Stimulated activated CD4-positive, alpha-beta T cell treated with anti-CD3 and anti-CD28 coated beads, Interleukin-12 subunit alpha, Interleukin-12 subunit beta, amount 100 ng/mL, for 24 hours (primary cell): ENCODE results near the gene CNDP2.
A peak's percentile ranks its signal among the peaks of the same experiment; 100 is the strongest.

Experiments
- DNase-seq, 2 experiments: peaks; one replicate each; pipeline ENCODE4 v3.0.0-alpha.2; 2020; ENCODE audit warnings: low read depth in 2 of 2

CNDP2 gene

GRCh38 chr18:74472312-74472711 lies 23.9 kb upstream of the CNDP2 start:
- DNase-seq: no peak

DNA sequence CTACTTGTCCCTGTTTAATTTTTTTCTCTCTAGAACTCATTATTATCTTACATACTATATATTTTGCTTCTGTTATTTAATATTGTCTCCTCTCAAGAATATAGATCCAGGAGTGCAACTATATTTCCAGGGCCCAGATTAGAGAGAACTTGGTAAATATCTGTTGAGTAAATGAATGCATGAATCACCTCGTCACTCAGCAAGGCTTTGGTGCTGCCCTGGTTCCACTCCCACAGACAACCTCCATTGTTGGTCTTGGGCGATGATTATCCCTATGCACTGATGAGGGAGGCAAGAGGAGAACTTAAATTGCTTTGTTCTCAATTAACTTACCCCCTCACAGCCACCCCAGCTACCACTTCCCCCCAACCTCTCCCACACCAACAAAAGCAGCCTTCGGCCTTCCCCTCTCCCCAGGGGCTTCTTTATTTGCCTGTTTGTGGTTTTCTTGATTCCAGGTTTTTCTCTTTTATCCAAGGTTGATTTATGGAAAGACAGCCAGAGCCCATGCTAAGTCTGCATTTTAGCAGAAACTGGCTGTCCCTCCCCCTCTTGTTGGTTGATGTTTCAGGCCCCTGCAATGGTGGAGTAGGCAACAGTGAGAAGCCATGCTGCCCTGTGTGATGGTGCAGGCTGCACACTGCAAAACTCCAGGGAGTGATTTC lies 22.1 kb upstream of the CNDP2 start:
- no peak for DNase-seq

- DNase-seq: no peak
Measured at GRCh38 chr18:74476140-74476539, 20.0 kb upstream of the CNDP2 start.

DNA sequence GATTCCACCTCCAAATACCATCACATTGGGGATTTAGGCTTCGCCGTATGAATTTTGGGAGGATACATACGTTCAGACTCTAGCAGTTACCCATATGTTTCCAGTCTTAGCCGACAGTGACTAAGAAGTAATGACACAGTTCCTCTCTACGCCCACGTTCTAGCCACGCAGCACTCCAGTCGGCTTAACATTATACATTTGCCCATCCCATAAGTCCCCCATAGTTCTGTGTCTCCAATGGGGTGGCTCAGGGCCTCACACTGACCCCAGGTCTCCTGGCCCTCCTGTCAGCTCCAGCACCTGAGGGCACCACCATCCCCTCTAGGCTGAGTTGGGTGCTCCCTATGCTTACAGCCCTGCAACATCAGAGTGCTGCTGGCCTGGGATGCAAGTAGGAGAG lies 18.4 kb upstream of the CNDP2 start:
- DNase-seq: no peak

DNA sequence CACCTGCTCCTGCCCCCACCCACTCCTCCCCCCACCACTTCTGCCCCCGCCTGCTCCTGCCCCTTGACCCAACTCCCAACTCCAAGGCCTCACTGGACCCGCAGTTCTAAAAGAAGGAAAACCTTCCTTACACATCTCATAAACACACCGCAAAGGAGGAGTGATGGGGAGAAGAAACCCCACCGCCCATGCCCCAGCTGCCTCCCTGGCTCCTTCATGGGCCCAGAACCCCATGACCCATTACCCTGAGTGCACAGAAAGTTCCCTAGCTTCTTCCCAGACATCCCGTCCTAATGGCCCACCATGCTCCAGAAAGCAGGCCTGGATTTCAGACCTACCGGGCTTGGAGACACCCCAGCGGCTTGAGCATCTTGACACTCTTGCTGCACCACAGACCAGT lies 17.8 kb upstream of the CNDP2 start:
- no peak for DNase-seq

- no peak for DNase-seq
Measured at GRCh38 chr18:74478880-74479279, 17.3 kb upstream of the CNDP2 start.

- DNase-seq: no peak
Measured at GRCh38 chr18:74479486-74480148, 16.5 kb upstream of the CNDP2 start.

- no peak for DNase-seq
Measured at GRCh38 chr18:74480149-74480651, 16.0 kb upstream of the CNDP2 start.

- no peak for DNase-seq
Measured at GRCh38 chr18:74482697-74483096, 13.5 kb upstream of the CNDP2 start.

DNA sequence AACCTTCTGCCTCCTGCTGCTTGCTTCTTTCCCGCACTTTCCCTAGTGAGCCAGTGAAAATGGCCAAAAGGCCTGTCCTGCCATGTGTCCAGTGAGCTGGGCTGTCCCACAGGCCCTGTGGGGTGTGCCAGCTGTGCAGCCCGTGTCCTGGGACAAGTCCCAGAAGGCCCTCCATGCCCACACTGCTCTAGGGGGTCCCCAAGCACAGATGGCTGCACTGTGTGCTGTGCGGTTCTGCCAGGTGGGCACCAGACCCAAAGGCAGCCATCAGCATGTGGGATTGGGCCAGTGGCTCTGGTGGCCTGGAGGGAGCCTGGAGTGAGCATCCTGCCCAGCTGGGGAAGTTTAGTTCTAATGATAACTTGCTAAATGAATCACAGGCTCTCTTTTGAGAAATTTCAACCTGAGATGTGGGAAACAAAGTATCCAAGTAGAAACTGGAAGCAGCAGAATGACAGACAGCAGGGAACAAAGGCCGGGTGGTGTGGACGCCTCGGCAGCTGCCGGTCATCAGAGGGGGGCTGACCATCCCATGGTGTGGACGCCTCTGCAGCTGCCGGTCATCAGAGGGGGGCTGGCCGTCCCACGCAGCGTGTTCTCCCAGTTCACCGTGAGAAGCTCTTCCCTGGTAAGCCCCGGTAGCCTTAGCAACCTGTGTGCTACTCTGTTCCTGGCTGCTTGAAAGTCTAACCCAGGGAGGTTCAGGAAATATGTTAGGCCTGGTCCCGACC lies 9.9 kb upstream of the CNDP2 start:
- DNase-seq: no peak

- no peak for DNase-seq
Measured at GRCh38 chr18:74488354-74488753, 7.8 kb upstream of the CNDP2 start.

DNA sequence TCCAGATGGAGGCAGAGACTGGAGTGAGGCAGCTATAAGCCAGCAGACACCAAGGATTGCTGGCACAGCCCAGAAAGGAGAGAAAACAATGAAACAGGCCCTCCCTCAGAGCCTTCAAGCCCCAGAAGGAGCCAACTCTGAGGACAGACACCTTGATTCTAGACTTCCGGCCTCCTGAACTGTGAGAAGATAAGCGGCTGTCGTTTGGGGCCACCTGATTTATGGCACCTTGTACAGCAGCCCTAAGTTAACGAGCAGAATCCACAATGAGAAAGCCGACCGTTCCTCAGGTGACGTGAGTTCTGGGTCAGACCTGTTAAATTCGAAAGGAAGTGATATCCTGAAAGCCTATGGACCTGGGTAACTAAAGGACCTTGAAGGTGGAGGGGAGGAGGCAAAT lies 7.3 kb upstream of the CNDP2 start:
- no peak for DNase-seq

- no peak for DNase-seq
Measured at GRCh38 chr18:74489676-74490075, 6.5 kb upstream of the CNDP2 start.

DNA sequence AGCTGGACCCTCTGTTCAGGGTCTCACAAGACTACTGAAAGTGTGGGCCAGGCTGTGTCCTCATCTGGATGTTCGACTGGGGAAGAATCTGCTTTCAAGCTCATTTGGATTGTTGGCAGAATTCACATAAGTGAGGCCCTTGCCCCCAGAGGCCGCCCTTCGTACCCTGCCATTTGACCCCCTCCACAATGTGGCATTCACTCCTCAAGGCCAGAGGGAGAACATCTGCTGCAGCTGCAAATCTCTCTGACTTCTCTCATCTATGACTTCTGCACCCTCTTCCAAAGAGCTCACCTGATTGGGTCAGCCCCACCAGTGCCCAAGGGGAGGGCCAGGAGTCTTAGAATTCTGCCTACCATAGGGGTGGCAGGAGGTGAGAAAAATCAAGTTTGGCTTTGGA lies 3.9 kb upstream of the CNDP2 start:
- no peak for DNase-seq

- no peak for DNase-seq
Measured at GRCh38 chr18:74493689-74494088, 2.5 kb upstream of the CNDP2 start.

- DNase-seq: no peak
Measured at GRCh38 chr18:74494514-74494913, 1.6 kb upstream of the CNDP2 start.

GRCh38 chr18:74496508-74497323 lies 553 bp downstream of the CNDP2 start:
- peak; percentile 7 to 20 for DNase-seq

DNA sequence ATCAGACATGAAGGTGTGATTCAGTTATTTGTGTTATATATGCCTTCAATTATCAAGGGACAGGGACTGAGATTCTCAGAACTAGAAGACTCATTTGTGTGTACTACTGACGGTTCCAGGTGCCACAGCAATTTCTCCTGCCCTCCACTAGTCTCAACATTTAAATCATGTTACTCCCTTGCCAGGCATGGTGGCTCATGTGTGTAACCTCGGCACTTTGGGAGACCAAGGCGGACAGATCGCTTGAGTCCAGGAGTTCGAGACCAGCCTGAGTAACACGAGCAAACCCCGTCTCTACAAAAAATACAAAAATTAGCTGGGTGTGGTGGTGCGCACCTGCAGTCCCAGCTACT lies 1.1 kb downstream of the CNDP2 start:
- no peak for DNase-seq

DNA sequence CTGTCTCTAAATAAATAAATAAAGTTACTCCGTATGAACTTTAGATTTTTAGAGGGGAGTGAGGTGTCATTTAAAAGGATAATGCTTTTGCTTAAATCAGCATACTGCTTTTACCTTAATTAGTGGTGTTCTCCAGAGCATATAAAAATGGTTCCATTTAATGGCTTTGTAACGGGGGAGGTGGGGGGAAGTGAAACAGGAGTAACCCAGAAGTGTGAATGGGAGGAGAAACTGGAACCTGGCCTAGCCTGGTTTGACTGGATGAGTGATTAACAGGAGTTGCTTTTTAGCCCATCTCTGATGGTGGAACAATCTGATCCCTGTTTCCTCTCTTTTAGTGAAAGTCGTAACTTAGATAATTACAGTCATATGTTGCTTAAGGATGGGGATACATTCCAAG lies 1.6 kb downstream of the CNDP2 start:
- no peak for DNase-seq

DNA sequence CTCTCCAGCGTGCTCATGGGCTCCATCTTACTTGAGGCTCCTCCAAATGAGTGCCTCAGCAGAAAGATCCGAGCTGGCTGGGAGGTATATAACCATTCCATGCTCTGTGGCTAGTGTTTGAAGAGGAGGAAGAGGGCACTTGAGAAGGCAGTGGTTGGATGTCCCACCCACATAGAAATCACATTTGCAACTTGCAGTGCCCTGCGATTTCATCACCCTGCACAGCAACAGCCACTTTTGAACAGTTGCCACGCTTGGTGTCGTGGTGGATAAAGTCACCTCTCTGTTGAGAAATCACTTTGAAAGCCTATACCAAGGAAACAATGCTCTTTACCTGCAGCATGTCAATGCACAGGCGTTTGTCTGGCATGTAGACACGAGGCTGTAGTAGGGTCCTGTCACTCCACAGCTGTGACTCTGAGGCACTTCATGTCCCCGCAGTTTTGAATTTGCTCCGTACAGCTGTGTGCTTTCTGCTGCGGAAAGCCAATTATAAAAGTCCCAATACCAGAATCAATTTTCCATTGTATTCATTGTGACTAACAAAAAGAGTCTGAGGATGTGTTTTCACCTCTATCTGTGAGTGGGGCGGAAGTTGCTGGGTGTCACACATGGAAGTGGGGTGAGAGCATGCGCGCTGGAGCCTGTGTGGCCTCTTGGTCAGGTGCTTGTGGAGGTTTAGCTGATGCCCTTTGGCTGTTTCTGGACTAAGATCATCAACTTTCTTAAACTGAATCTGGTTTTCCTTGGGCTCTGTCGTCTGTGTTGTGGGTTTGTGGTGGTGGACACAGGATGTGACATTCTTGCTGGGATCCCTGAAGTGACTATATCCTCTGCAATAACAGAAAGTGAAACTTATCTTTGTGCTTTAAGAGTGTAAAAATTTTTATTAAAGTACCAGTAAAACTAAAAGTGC lies 2.8 kb downstream of the CNDP2 start:
- peak; percentile 68 to 72 for DNase-seq

DNA sequence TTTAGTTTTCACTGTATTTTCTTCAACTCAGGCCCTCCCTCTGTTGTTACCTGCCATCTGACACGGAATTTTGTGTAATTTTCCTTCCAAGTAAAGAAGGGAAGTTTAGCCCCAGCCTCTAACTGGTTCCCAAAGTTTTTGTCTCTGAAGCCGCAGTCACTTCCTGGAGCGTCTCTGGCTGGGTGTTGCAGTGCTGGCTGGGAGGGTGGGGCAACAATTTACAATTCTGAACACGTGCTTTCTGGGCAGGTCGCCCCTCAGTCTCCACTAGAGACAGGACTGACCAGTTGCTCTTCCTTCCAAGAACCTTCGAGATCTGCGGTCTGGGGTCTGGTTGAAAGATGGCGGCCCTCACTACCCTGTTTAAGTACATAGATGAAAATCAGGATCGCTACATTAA lies 3.5 kb downstream of the CNDP2 start:
- DNase-seq: peak; percentile 8 to 29
